ENCODE measurements around the gene TCIRG1.

Gene TCIRG1

DNA sequence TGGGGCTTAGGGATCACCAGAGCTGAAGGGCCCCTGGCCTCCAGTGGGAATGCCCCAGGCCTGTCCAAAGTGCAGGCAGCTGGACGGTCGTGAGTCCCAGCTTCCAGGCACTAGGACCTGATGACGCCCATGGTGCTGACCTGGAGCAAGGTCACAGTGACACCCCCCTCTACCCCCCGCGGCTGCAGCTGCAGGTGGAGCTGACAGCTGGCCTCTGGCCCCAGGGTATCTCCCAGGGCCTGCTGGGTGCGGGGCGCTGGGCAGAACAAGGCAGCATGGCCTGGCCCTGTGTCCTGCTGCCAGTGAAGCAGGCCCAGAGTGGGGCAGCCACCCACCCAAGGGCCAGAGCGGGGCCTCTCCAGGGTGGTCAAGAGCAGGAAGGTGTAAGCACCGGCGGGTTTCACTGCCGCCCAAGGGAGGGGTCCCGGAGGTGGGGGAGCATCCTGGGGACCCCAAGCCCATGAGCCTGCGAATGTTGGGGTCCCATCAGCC, 553 bp upstream of the TCIRG1 start:
- no peak for DNase-seq

DNA sequence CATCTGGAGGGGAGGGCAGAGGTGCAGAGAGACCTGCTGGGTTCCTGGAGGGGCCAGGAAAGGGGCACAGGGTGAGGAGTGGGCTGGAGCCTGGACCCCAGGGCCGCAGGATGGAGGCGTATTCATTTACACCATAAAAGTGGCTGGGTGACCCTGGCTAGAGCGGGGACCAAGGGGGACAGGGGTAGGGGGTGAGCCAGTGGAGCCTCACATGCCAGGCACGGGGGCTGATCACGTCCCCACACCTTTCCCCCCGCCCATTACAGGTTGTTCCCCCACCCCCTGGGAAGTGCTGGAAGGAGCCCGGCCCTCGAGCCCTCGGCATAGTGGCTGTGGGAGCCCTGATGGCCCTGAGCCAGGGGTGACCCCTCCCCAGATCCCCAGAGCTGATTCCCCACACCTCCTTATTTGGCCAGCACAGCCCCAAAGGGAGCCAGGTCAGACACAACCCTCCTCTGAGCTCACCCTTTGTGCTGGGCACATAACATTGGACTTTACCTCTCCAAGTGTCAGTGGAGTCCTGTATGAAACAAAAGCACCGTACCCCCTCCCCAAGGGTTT, 781 bp downstream of the TCIRG1 start:
- DNase-seq: no peak

DNA sequence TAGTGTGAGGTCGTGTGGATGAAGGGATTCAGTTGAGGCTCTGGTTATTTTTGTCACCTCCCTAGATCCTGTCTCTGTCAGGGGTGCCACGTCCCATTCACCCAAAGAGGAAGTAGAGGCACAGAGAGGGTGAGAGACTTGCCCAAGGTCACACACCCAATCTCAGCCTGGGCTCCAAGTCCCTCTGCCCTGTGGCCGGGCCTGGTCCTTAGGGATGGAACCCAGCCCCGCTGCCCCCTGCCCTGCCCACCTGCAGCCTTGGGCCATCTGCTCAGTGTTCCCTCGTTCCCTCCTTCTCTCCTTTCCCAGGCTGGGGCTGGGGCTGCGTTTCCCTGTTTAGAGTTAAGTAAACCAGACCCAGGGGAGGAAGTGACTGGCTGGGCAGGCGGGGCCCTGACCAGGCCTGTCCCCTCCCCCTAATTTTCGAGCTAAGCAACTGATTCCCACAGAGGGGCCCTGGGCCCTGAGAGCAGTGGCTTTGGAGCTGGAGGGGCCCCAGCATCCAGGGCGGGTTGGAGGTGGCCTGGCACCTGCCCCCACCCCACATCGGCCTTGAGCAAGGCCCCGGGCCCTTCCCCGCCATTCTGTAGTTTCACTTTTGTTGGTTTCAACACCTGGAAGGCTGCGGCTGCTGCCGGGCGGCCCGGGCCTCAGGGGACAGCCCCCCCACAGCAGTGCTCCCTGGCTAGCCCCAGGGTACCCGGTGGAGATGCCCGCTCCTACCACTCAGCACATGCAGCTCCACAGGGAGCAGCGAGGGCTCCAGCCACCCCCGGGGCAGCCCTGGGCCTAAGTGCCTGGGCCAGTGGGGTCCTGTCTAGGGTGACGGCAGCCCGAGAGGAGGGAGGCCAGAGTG, 1.5 kb downstream of the TCIRG1 start:
- DNase-seq: peak; percentile 40 to 44

- no peak for DNase-seq
These were observed 2.2 kb downstream of the TCIRG1 start for GRCh38 chr11:68040957-68041591.

DNA sequence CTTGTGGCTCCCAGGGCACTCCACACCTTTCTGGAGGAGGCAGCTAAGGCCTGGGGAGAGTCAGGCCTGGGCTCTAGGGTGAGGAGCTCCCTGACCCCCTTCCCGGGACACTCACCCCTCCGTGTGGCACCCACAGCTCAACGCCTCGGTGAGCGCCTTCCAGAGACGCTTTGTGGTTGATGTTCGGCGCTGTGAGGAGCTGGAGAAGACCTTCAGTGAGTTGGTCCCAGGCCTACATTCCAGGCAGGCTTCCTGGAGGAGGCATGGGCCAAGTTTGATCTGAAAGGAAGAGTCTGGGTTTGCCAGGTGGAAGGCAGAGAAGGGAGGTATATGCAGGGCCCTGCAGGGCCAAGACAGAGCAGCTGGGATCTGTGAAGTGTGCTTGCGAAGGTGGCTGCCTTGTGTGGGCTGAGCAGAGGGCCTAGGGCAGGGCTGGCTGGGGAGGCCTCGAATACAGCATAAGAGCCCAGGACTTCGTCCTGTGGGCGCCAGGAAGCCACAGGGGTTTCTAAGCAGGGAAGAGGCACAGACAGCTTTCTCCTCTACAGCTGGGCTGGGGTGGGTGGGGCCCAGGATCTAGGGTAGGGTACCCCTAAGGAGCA, 2.9 kb downstream of the TCIRG1 start:
- no peak for DNase-seq

GRCh38 chr11:68042219-68043028, 3.6 kb downstream of the TCIRG1 start:
- DNase-seq: no peak

DNA sequence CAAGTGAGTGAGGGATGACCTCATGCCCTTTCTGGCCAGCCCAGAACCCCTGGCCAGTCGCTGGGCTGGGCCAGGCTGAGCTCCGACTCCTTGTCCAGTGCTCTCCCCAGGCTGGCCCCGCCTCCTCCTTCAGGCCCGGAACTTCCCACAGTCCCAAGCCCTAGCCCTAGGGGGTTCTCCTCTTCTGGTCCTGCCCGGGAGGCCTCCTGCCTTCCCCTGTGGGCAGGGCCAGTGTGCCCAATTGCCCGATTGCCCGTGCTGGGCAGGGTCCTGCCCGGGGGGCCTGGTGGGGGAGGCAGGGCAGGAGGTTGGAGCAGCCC, 4.2 kb downstream of the TCIRG1 start:
- DNase-seq: no peak

- DNase-seq: no peak
These were observed 4.7 kb downstream of the TCIRG1 start for GRCh38 chr11:68043349-68044144.

DNA sequence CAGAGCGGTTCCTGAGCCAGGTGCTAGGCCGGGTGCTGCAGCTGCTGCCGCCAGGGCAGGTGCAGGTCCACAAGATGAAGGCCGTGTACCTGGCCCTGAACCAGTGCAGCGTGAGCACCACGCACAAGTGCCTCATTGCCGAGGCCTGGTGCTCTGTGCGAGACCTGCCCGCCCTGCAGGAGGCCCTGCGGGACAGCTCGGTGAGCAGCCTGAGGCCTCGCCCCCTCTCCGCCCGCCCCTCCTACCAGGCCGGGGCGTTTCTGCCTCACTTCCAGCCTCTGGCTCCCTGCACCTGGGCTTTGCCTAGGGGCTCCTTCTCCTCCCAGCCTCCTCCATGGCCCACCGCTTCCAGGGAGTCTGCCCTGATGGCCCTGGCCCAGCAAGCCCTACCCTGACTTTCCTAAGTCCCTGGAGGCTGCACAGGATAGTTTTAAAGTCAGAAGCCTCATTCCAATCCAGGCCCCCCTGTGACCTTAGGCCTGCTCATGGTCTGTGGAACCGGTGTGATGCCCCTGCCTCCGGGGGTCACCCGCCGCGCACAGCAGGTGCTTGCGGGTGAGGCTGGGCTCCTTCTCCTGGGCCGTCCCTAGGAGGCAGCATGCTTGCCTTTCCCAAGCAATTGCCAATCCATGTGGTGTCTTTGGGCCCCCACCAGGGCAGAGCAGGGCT, 5.5 kb downstream of the TCIRG1 start:
- DNase-seq: no peak

DNA sequence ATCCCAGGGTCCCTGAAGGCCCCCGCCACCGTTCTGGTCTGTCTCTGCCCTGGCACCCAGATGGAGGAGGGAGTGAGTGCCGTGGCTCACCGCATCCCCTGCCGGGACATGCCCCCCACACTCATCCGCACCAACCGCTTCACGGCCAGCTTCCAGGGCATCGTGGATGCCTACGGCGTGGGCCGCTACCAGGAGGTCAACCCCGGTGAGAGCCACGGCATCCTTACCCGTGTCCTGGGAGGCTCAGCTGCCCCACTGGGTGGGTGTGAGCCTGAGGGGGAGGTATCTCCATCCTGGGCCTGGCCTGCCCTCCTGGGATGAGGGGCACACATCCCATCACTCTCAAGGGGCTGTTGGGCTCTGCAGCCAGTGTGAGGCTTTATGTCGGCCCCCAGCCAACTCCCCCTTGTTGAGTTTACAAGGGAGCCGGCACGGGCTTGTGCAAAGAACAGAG, 6.1 kb downstream of the TCIRG1 start:
- DNase-seq: no peak

GRCh38 chr11:68047437-68048290, 8.8 kb downstream of the TCIRG1 start:
- no peak for DNase-seq

- DNase-seq: no peak
These were observed 10.1 kb downstream of the TCIRG1 start for GRCh38 chr11:68048681-68049508.

GRCh38 chr11:68049509-68050370, 10.9 kb downstream of the TCIRG1 start:
- DNase-seq: no peak

DNA sequence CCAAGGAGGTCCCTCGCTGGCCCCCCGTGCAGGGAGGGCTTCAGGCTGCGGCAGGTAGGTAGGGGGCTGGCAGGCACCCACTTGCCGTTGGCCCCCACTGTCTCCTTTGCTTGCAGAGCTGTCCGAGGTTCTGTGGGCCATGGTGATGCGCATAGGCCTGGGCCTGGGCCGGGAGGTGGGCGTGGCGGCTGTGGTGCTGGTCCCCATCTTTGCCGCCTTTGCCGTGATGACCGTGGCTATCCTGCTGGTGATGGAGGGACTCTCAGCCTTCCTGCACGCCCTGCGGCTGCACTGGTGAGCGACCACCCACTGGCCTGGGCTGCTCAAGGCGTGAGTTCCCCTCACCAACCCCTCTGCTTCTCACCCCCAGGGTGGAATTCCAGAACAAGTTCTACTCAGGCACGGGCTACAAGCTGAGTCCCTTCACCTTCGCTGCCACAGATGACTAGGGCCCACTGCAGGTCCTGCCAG, 11.6 kb downstream of the TCIRG1 start:
- no peak for DNase-seq

DNA sequence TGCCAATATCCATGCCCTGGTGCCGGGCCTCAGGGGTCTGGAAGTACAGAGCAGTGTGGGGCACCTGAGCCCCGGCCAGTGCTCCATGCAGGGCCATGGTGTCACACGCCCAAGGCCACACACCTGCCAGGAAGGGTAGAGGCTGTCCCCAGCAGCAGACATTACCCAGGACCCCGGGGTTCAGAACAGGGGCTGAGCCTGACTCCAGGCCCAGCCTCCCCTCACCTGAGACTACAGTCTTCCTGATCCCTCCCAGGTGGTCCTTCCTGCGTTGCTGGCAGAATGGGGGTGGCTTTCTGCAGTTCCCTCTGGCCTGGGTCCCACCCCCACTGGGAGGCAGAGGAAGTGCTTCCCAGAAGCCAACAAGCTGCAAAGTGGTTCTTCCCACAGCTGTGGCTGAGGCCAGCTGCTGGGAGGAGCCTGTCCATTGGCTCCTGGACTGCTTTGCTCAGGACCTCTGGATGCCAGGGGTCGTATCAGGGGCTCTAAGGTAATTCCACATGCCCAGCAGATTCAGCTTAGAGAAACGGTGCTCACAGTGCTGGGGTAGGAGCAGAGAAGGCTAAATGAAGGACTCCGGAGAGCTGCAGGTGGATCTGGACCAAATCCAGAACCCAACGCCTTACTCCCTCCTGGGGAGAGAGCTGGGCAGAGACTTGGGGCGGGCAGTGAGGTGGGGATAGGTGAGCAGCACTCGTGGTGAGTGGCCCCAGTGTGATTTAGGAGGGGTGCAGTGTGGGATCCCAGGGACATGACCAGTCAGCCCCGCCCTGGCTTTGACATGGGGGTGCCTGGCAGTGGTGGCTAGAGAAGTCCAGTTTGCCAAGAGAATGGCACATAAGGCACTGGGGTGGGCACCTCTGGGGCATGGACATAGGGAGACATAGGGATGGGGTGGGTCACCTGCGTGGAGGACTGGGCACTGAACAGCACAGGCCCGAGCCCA, 12.6 kb downstream of the TCIRG1 start:
- DNase-seq: no peak

DNA sequence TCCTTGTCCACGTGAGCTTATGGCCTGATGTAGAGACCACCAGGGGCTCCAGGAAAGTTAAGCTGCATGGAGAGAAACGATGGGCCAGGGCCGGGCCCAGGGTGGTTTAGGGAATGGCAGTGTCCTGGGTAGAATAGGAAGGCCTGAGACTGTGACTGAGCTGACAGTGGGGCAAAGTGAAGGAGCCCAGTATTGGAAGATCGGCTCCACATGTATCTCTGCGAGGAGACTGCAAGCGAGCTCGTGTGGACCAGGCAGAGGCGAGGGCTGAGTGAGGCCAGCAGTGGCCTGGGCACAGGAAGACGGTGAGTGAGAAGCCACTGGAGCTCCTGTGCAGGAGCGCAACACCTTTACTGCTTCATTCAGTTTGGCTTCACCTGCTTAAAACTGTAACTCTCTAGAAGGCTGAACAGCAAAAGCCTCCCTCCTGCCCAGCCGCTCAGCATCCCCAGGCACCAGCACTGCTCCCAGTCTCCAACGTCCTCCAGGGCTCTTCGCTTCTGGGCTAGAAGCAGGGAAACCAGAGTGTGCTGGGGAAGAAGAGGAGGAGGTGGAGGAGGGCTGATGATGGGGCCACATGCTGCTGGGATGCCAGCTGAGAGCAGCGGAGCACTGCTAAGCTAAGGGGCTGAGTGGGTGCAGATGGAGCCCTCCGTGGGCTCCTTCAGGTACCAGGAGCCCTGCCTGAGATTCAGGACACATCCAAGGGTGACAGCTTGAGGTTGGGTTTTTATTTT, 13.5 kb downstream of the TCIRG1 start:
- no peak for DNase-seq
